ENCODE results near the gene CCDC40.

- no peak for TF ChIP-seq POLR2A (IDR thresholded peaks at IDR 0.05)
- TF ChIP-seq CTCF (IDR thresholded peaks at IDR 0.05) = no peak
Observed at GRCh38 chr17:80050706-80051105, 14.3 kb downstream of the CCDC40 start.

All from adrenal gland (tissue), 5 donors.